ENCODE results near the gene MSX2.
A peak's percentile ranks its signal among the peaks of the same experiment; 100 is the strongest.

MSX2 gene

GRCh38 chr5:174680901-174681565 lies 43.3 kb upstream of the MSX2 start:
- WGBS (ENCODE audit: extremely low coverage, insufficient coverage, insufficient read length), result no CpG with 5 or more reads among the region's 7 CpGs
- H2BK5ac ChIP-seq (ENCODE audit: low read depth, low read length, poor library complexity), result peak overlapping the region; percentile 55
- no peak overlapping the region for H3K14ac ChIP-seq (ENCODE audit: low read length)
- H2BK12ac ChIP-seq (ENCODE audit: low read length), result no peak overlapping the region
- H3K23ac ChIP-seq (ENCODE audit: low read length), result no peak overlapping the region
- H3K4me3 ChIP-seq (ENCODE audit: low read depth, low read length), result no peak overlapping the region
- H3K4me2 ChIP-seq (ENCODE audit: low read length), result no peak overlapping the region
- no peak overlapping the region for H2AFZ ChIP-seq (ENCODE audit: insufficient read depth, low read length, poor library complexity)
- no peak overlapping the region for H4K8ac ChIP-seq (ENCODE audit: low read depth, low read length)
- H3K4ac ChIP-seq (ENCODE audit: low read depth, low read length), result no peak overlapping the region
- H2AK5ac ChIP-seq (ENCODE audit: low read length), result no peak overlapping the region
- H3K27me3 ChIP-seq (ENCODE audit: insufficient read depth, low read length), result no peaks in the 10 kb centered on the region
- H4K91ac ChIP-seq (ENCODE audit: low read depth, low read length), result peak overlapping the region; percentile 54
- DNase-seq, result peak; percentile 13 to 60
- no peaks in the 10 kb centered on the region for H3K36me3 ChIP-seq (ENCODE audit: control insufficient read depth in 1 of 2, insufficient read depth in 2 of 2, low read length in 2 of 2)
- H3K27ac ChIP-seq (ENCODE audit: low read depth, low read length), result peak overlapping the region; percentile 75
- no peaks in the 10 kb centered on the region for H3K79me2 ChIP-seq (ENCODE audit: control insufficient read depth, insufficient read depth, low read length, poor library complexity)
- peaks cover 14% of the 10 kb centered on the region for H3K79me1 ChIP-seq (ENCODE audit: low read length)
- H3K9me3 ChIP-seq (ENCODE audit: insufficient read depth, low read depth, low read length), result no peaks in the 10 kb centered on the region
- H3K18ac ChIP-seq (ENCODE audit: low read length), result no peak overlapping the region
- no peak overlapping the region for H4K12ac ChIP-seq (ENCODE audit: low read depth, low read length)
- H3K9ac ChIP-seq (ENCODE audit: low read length), result no peak overlapping the region
- peak overlapping the region; percentile 34 for H2BK120ac ChIP-seq (ENCODE audit: insufficient read depth, low read length, poor library complexity)
- H3K4me1 ChIP-seq (ENCODE audit: control insufficient read depth in 1 of 2, insufficient read depth in 2 of 2, low read length in 2 of 2), result peaks cover under 1 to 2% of the 10 kb centered on the region in 2 experiments

GRCh38 chr5:174687503-174687902 lies 36.9 kb upstream of the MSX2 start:
- Histone ChIP-seq H4K12ac (ENCODE audit: low read depth, low read length) (no peak overlapping the region), H3K79me2 (ENCODE audit: control insufficient read depth, insufficient read depth, low read length, poor library complexity) (no peaks in the 10 kb centered on the region), H3K27me3 (ENCODE audit: insufficient read depth, low read length) (no peaks in the 10 kb centered on the region), H3K4me1 (ENCODE audit: control insufficient read depth in 1 of 2, insufficient read depth in 2 of 2, low read length in 2 of 2) (peaks cover 9 to 18% of the 10 kb centered on the region in 2 experiments), H2BK120ac (ENCODE audit: insufficient read depth, low read length, poor library complexity) (no peak overlapping the region), H3K36me3 (ENCODE audit: control insufficient read depth in 1 of 2, insufficient read depth in 2 of 2, low read length in 2 of 2) (no peaks in the 10 kb centered on the region), H2BK12ac (ENCODE audit: low read length) (no peak overlapping the region), H3K4ac (ENCODE audit: low read depth, low read length) (no peak overlapping the region), H3K23ac (ENCODE audit: low read length) (no peak overlapping the region), H3K27ac (ENCODE audit: low read depth, low read length) (no peak overlapping the region), H2AK5ac (ENCODE audit: low read length) (no peak overlapping the region), H3K9me3 (ENCODE audit: insufficient read depth, low read depth, low read length) (no peaks in the 10 kb centered on the region), H4K8ac (ENCODE audit: low read depth, low read length) (no peak overlapping the region), H3K79me1 (ENCODE audit: low read length) (peaks cover 26% of the 10 kb centered on the region), H3K4me3 (ENCODE audit: low read depth, low read length) (no peak overlapping the region), H4K91ac (ENCODE audit: low read depth, low read length) (no peak overlapping the region), H3K9ac (ENCODE audit: low read length) (no peak overlapping the region), H3K14ac (ENCODE audit: low read length) (no peak overlapping the region), H2AFZ (ENCODE audit: insufficient read depth, low read length, poor library complexity) (no peak overlapping the region), H3K18ac (ENCODE audit: low read length) (no peak overlapping the region), H2BK5ac (ENCODE audit: low read depth, low read length, poor library complexity) (no peak overlapping the region), H3K4me2 (ENCODE audit: low read length) (no peak overlapping the region)
- no peak for DNase-seq

GRCh38 chr5:174688441-174689354 lies 35.7 kb upstream of the MSX2 start:
- Histone ChIP-seq H3K9me3 (ENCODE audit: insufficient read depth, low read depth, low read length) (no peaks in the 10 kb centered on the region), H3K4ac (ENCODE audit: low read depth, low read length) (no peak overlapping the region), H4K91ac (ENCODE audit: low read depth, low read length) (peak overlapping the region; percentile 41), H4K12ac (ENCODE audit: low read depth, low read length) (no peak overlapping the region), H3K27ac (ENCODE audit: low read depth, low read length) (peak overlapping the region; percentile 3), H3K4me2 (ENCODE audit: low read length) (peak overlapping the region; percentile 61), H2BK120ac (ENCODE audit: insufficient read depth, low read length, poor library complexity) (peak overlapping the region; percentile 67), H3K4me3 (ENCODE audit: low read depth, low read length) (no peak overlapping the region), H2AFZ (ENCODE audit: insufficient read depth, low read length, poor library complexity) (peak overlapping the region; percentile 25), H3K9ac (ENCODE audit: low read length) (no peak overlapping the region), H2BK12ac (ENCODE audit: low read length) (peak overlapping the region; percentile 78), H3K18ac (ENCODE audit: low read length) (peak overlapping the region; percentile 49), H2AK5ac (ENCODE audit: low read length) (peak overlapping the region; percentile 67), H2BK5ac (ENCODE audit: low read depth, low read length, poor library complexity) (peak overlapping the region; percentile 35), H3K79me2 (ENCODE audit: control insufficient read depth, insufficient read depth, low read length, poor library complexity) (no peaks in the 10 kb centered on the region), H3K4me1 (ENCODE audit: control insufficient read depth in 1 of 2, insufficient read depth in 2 of 2, low read length in 2 of 2) (peaks cover 11 to 26% of the 10 kb centered on the region in 2 experiments), H4K8ac (ENCODE audit: low read depth, low read length) (peak overlapping the region; percentile 24), H3K79me1 (ENCODE audit: low read length) (peaks cover 30% of the 10 kb centered on the region), H3K36me3 (ENCODE audit: control insufficient read depth in 1 of 2, insufficient read depth in 2 of 2, low read length in 2 of 2) (no peaks in the 10 kb centered on the region), H3K14ac (ENCODE audit: low read length) (peak overlapping the region; percentile 49), H3K27me3 (ENCODE audit: insufficient read depth, low read length) (no peaks in the 10 kb centered on the region), H3K23ac (ENCODE audit: low read length) (no peak overlapping the region)
- no CpG with 5 or more reads among the region's 30 CpGs for WGBS (ENCODE audit: extremely low coverage, insufficient coverage, insufficient read length)
- no peak for DNase-seq

- Histone ChIP-seq H3K4me1 (ENCODE audit: control insufficient read depth in 1 of 2, insufficient read depth in 2 of 2, low read length in 2 of 2) (peaks cover 19 to 34% of the 10 kb centered on the region in 2 experiments), H3K4ac (ENCODE audit: low read depth, low read length) (no peak overlapping the region), H2BK120ac (ENCODE audit: insufficient read depth, low read length, poor library complexity) (peak overlapping the region; percentile 52), H3K14ac (ENCODE audit: low read length) (peak overlapping the region; percentile 35), H3K79me1 (ENCODE audit: low read length) (peaks cover 36% of the 10 kb centered on the region), H3K27me3 (ENCODE audit: insufficient read depth, low read length) (no peaks in the 10 kb centered on the region), H3K9me3 (ENCODE audit: insufficient read depth, low read depth, low read length) (no peaks in the 10 kb centered on the region), H4K91ac (ENCODE audit: low read depth, low read length) (peak overlapping the region; percentile 81), H2BK12ac (ENCODE audit: low read length) (peak overlapping the region; percentile 45), H3K27ac (ENCODE audit: low read depth, low read length) (peak overlapping the region; percentile 40), H3K23ac (ENCODE audit: low read length) (no peak overlapping the region), H2AK5ac (ENCODE audit: low read length) (no peak overlapping the region), H3K4me2 (ENCODE audit: low read length) (no peak overlapping the region), H2AFZ (ENCODE audit: insufficient read depth, low read length, poor library complexity) (no peak overlapping the region), H4K12ac (ENCODE audit: low read depth, low read length) (peak overlapping the region; percentile 4), H3K4me3 (ENCODE audit: low read depth, low read length) (no peak overlapping the region), H3K18ac (ENCODE audit: low read length) (peak overlapping the region; percentile 80), H4K8ac (ENCODE audit: low read depth, low read length) (peak overlapping the region; percentile 57), H3K79me2 (ENCODE audit: control insufficient read depth, insufficient read depth, low read length, poor library complexity) (no peaks in the 10 kb centered on the region), H3K36me3 (ENCODE audit: control insufficient read depth in 1 of 2, insufficient read depth in 2 of 2, low read length in 2 of 2) (no peaks in the 10 kb centered on the region), H2BK5ac (ENCODE audit: low read depth, low read length, poor library complexity) (peak overlapping the region; percentile 45), H3K9ac (ENCODE audit: low read length) (no peak overlapping the region)
- WGBS (ENCODE audit: extremely low coverage, insufficient coverage, insufficient read length), result no CpG with 5 or more reads among the region's 8 CpGs
- DNase-seq, result peak; percentile 58 to 68
These were observed 34.1 kb upstream of the MSX2 start for GRCh38 chr5:174690271-174690670.

Data from trophoblast cell (in vitro differentiated cells and primary cell).